Astrocyte of the cerebellum (primary cell): ENCODE results near the gene SHCBP1.

ENCODE experiments used
- DNase-seq: peaks from one replicate; pipeline ENCODE4 v3.0.0-alpha.2; 2011; ENCODE audit warnings: low read depth
- H3K4me3 ChIP-seq: 2 replicates; pipeline ENCODE4 v1.5.1; 2011; ENCODE audit warnings: mild to moderate bottlenecking, low read depth, low read length, moderate library complexity
- in situ Hi-C: cut with HindIII; loops from 2 replicates; pipeline ENCODE4 v1.10.0; 2017; ENCODE audit warnings: low sequenced_read_pairs
- TF ChIP-seq, protein P1 (sequence below): IDR thresholded peaks from 2 replicates; pipeline ENCODE4 v1.5.1; 2012; ENCODE audit warnings: low read length, low read depth, moderate library complexity, mild to moderate bottlenecking; ENCODE audit errors: missing control alignments

The SHCBP1 gene

DNA sequence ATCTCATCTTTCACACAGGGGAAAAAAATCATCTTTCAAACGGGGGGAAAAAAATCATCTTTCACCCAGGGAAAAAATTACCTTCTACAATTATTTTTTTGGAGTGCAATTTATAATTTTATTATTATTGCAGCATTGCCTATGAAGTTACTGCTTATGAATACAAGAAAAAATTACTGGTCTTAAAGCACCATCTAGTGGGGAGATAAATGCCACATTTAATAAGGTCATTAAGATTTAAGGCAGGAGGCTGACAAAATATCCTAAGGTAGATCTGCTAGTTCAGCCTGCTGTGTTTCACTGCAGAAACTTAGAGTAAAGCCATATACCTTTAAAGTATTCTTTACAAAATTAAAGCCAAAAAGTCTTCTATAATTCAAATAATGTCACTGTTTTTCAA, 13.7 kb downstream of the SHCBP1 start:
- in situ Hi-C loops, result no loop called here
- TF ChIP-seq, protein P1, sequence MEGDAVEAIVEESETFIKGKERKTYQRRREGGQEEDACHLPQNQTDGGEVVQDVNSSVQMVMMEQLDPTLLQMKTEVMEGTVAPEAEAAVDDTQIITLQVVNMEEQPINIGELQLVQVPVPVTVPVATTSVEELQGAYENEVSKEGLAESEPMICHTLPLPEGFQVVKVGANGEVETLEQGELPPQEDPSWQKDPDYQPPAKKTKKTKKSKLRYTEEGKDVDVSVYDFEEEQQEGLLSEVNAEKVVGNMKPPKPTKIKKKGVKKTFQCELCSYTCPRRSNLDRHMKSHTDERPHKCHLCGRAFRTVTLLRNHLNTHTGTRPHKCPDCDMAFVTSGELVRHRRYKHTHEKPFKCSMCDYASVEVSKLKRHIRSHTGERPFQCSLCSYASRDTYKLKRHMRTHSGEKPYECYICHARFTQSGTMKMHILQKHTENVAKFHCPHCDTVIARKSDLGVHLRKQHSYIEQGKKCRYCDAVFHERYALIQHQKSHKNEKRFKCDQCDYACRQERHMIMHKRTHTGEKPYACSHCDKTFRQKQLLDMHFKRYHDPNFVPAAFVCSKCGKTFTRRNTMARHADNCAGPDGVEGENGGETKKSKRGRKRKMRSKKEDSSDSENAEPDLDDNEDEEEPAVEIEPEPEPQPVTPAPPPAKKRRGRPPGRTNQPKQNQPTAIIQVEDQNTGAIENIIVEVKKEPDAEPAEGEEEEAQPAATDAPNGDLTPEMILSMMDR, result peak; percentile 32
- H3K4me3 ChIP-seq, result no peak overlapping the region
- DNase-seq, result peak; percentile 71

DNA sequence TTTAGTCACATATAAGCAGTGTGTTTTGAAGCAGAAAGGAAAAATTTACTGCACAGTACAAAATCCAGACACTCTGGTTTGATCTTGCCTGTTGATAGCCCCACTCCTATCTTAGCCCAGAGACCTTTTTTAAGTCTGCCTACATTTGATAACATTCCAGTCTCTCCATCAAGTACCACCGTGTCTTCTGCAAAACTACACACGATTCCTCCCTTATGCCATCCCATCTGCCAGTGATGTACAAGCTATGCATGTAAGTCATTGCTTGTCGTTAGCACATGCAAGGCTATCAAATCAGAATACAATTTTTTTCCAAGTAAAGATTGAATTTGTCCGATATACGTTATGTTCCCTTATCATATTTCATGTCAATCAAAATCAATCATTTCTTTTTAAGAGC, 14.9 kb downstream of the SHCBP1 start:
- in situ Hi-C loops, result no loop called here
- no peak overlapping the region for H3K4me3 ChIP-seq
- TF ChIP-seq, protein P1, result no peak

DNA sequence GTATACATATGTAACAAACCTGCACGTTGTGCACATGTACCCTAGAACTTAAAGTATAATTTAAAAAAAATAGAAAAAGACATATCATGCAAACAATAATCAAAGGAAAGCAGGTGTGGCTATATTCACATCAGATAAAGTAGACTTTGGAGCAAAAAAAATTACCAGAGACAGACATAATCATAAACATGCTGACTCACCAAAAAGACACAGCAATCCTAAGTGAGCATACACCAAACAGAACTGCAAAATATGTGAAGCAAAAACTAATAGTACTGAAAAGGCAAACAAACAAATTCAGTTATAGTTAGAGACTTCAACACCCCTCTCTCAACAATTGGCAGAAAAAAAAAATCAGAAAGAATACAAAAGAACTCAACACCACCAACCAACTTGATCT, 29.9 kb downstream of the SHCBP1 start:
- TF ChIP-seq, protein P1, result no peak
- H3K4me3 ChIP-seq, result no peak overlapping the region
- in situ Hi-C loops, result no loop called here
- no peak for DNase-seq

More for the DNA sequence above, 14.9 kb downstream of the SHCBP1 start:
- no peak for DNase-seq

DNA sequence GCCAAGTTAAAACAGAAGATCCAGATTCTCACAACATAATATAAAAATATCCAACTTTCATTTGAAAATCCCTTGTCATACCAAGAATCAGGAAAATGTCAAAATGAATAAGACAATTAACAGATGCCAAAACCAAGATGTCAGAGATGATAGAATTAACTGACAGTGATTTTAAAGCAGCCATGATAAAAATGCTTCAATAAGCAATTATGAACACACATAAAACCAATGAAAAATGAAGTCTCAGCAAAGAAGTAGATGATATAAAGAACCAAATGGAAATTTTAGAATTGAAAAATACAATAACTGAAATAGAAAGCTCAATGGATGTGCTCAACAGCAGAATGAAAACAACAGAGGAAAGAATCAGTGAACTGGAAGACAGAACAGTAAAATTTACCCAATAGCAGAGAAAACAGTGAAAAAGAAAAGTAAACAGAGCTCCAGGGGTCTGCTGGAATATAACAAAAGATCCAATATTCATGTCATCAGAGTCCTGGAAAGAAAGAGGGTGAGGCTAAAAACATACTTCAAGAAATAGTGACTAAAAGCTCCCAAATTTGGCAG, 35.1 kb downstream of the SHCBP1 start:
- TF ChIP-seq, protein P1, result no peak
- no peak for DNase-seq
- in situ Hi-C loops, result no loop called here
- H3K4me3 ChIP-seq, result no peak overlapping the region

DNA sequence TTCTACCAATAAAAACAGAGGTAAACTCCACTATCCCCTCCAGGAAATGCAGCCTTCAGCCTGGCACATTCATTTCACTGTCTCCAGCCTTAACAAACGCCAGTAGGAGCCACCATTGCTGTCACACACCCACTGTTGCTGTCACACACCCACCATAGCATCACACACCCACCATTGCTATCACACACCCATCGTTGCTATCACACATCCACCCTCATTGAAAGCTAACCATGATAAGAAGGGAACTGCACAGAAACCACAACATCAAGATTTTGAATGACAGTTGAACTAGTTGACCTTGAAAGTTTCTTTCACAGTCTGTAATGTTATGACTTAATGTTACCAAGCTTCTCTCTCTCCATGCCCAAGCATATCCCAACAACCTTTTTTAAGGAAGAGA, 38.1 kb downstream of the SHCBP1 start:
- TF ChIP-seq, protein P1, result no peak
- no peak overlapping the region for H3K4me3 ChIP-seq
- in situ Hi-C loops, result no loop called here
- DNase-seq, result no peak

DNA sequence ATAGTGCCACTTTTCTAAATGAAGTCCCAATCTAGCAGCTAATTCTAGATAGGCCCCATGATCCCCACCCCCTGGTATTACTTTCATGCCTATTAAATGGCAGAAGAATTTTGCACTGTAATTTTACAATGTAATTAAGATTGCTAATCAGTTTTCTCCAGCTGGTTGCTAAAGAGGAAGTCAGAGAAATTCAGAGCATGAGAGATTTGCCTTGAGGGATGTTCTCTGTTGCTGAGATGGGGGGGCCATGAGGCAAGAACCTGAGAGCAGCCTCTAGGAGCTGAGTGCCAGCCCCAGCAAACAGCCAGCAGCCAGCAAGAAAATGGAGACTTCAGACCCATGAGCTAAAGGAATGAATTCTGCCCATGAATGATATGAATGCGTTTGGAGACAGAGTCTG, 38.9 kb downstream of the SHCBP1 start:
- TF ChIP-seq, protein P1, result no peak
- DNase-seq, result no peak
- no peak overlapping the region for H3K4me3 ChIP-seq
- in situ Hi-C loops, result no loop called here
